ENCODE data around the gene GPS1.
A peak's percentile ranks its signal among the peaks of the same experiment; 100 is the strongest.

Gene GPS1

GRCh38 chr17:82090549-82091263, 39.0 kb downstream of the GPS1 start:
- no peak for DNase-seq (ENCODE audit: low read depth in 2 of 2)

GRCh38 chr17:82091264-82092066, 39.8 kb downstream of the GPS1 start:
- DNase-seq (ENCODE audit: low read depth in 2 of 2): no peak

- DNase-seq (ENCODE audit: low read depth in 2 of 2): no peak
Observed at GRCh38 chr17:82092094-82092586, 40.4 kb downstream of the GPS1 start.

GRCh38 chr17:82092628-82092994, 40.9 kb downstream of the GPS1 start:
- DNase-seq (ENCODE audit: low read depth in 2 of 2): no peak

GRCh38 chr17:82092995-82093751, 41.5 kb downstream of the GPS1 start:
- no peak for DNase-seq (ENCODE audit: low read depth in 2 of 2)

- no peak for DNase-seq (ENCODE audit: low read depth in 2 of 2)
Observed at GRCh38 chr17:82094931-82095776, 43.5 kb downstream of the GPS1 start.

- no peak for DNase-seq (ENCODE audit: low read depth in 2 of 2)
Observed at GRCh38 chr17:82095777-82096708, 44.3 kb downstream of the GPS1 start.

- DNase-seq (ENCODE audit: low read depth in 2 of 2): no peak
Observed at GRCh38 chr17:82096709-82097183, 45.0 kb downstream of the GPS1 start.

GRCh38 chr17:82097184-82097918, 45.7 kb downstream of the GPS1 start:
- no peak for DNase-seq (ENCODE audit: low read depth in 2 of 2)

- DNase-seq (ENCODE audit: low read depth in 2 of 2): no peak
Observed at GRCh38 chr17:82097919-82098168, 46.1 kb downstream of the GPS1 start.

GRCh38 chr17:82098169-82098938, 46.7 kb downstream of the GPS1 start, which contains the start of gene FASN:
Gene FASN, minus strand, starts transcription at chr17:82098236. Its CDS starts 1,791 bp downstream, at chr17:82096445.
- DNase-seq (ENCODE audit: low read depth in 2 of 2): peak; percentile 79 to 86

GRCh38 chr17:82098939-82099763, 47.5 kb downstream of the GPS1 start:
- no peak for DNase-seq (ENCODE audit: low read depth in 2 of 2)

- DNase-seq (ENCODE audit: low read depth in 2 of 2): no peak
Observed at GRCh38 chr17:82100502-82101298, 49.0 kb downstream of the GPS1 start.

GRCh38 chr17:82101301-82101715, 49.6 kb downstream of the GPS1 start:
- no peak for DNase-seq (ENCODE audit: low read depth in 2 of 2)

- DNase-seq (ENCODE audit: low read depth in 2 of 2): no peak
Observed at GRCh38 chr17:82101767-82102679, 50.3 kb downstream of the GPS1 start.
